Activated naive CD8-positive, alpha-beta T cell treated with anti-CD3 and anti-CD28 coated beads, Interleukin-2, amount 50 U/mL, for 24 hours (primary cell): ENCODE measurements around the gene MPND.
"Not testable (repeated sequence)": the region's sequence is repeated elsewhere in the genome, so short reads cannot be mapped to it uniquely, and the experiment has no call there.

Source experiments
- ATAC-seq: fragments of 150-1000 bp; cut with Tn5 transposase; one replicate; pipeline ENCODE4 v1.10.0; 2021
- DNase-seq: peaks from one replicate; pipeline ENCODE4 v3.0.0; 2021
- H3K27ac Mint-ChIP-seq: one replicate; pipeline ENCODE4 v1.8.0; 2021; ENCODE audit warnings: mild to moderate bottlenecking, mixed read lengths
- H3K27me3 Mint-ChIP-seq: one replicate; pipeline ENCODE4 v1.8.0; 2021; ENCODE audit warnings: mixed read lengths
- H3K36me3 Mint-ChIP-seq: one replicate; pipeline ENCODE4 v1.8.0; 2021; ENCODE audit warnings: low read depth, mixed read lengths
- H3K4me1 Mint-ChIP-seq: one replicate; pipeline ENCODE4 v1.8.0; 2021; ENCODE audit warnings: mixed read lengths
- H3K4me3 Mint-ChIP-seq: one replicate; pipeline ENCODE4 v1.8.0; 2021; ENCODE audit warnings: mild to moderate bottlenecking, moderate library complexity, mixed read lengths
- H3K9me3 Mint-ChIP-seq: one replicate; pipeline ENCODE4 v1.8.0; 2021; ENCODE audit warnings: mixed read lengths

The MPND gene

DNA sequence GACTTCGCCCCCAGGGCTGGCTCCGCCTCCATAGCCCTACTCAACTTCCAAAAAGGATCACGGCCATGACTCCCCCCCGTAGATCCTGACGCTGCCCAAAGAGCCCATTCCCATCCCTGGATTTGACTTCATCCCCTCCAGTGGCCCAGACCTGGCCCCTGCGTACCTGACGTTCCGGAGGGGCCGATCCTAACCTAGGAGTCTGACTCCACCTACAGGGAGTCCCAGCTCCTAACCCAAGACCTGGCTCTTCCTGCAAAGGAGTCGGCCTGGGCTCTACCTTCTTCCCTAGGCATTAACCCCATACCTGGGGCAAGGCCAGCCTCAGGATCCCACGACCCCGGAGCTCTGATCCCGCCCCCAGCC, 15.5 kb upstream of the MPND start:
- ATAC-seq (peak; percentile 3), DNase-seq (no peak)
- Mint-ChIP-seq H3K36me3 (peaks cover 2% of the 10 kb centered on the region), H3K4me3 (peak overlapping the region; percentile 83), H3K9me3 (no peaks in the 10 kb centered on the region), H3K27me3 (peaks cover 2% of the 10 kb centered on the region), H3K4me1 (peaks cover 32% of the 10 kb centered on the region), H3K27ac (no peak overlapping the region)

- Mint-ChIP-seq H3K9me3 (no peaks in the 10 kb centered on the region), H3K4me1 (peaks cover 32% of the 10 kb centered on the region), H3K27me3 (peaks cover 2% of the 10 kb centered on the region), H3K27ac (peak overlapping the region; percentile 88), H3K36me3 (peaks cover 2% of the 10 kb centered on the region), H3K4me3 (peak overlapping the region; percentile 83)
- ATAC-seq (peak; percentile 89), DNase-seq (peak; percentile 94)
Observed at GRCh38 chr19:4328243-4328990, 14.9 kb upstream of the MPND start.

DNA sequence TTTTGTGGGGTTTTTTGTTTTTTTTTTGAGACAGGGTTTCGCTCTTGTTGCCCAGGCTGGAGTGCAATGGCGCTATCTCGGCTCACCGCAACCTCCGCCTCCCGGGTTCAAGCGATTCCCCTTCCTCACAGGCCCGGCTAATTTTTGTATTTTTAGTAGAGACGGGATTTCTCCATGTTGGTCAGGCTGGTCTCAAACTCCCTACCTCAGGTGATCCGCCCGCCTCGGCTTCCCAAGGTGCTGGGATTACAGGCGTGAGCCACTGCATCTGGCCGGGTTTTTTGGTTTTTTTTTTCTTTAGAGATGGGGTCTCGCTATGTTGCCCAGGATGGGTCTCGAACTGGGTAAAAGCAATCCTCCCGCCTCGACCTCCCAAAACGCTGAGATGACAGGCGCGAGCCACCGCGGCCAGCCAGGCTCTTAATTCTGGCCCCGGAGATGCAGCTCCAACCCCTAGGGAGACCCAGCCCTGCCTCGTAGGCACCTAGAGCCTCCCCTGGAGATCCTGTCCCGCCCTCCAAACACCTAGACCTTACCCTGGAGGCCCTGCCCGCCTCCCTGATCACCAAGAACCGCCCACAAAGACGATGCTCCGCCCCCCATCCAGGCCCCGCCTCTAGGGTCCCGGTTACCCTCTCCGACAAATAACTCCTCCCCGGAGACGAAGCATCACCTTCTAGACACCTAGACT, 14.2 kb upstream of the MPND start:
- peak; percentile 68 for DNase-seq
- H3K36me3 Mint-ChIP-seq, H3K9me3 Mint-ChIP-seq, H3K27me3 Mint-ChIP-seq, ATAC-seq: not testable (repeated sequence)
- peak overlapping the region; percentile 88 for H3K27ac Mint-ChIP-seq
- H3K4me3 Mint-ChIP-seq = peak overlapping the region; percentile 83
- peaks cover 32% of the 10 kb centered on the region for H3K4me1 Mint-ChIP-seq

DNA sequence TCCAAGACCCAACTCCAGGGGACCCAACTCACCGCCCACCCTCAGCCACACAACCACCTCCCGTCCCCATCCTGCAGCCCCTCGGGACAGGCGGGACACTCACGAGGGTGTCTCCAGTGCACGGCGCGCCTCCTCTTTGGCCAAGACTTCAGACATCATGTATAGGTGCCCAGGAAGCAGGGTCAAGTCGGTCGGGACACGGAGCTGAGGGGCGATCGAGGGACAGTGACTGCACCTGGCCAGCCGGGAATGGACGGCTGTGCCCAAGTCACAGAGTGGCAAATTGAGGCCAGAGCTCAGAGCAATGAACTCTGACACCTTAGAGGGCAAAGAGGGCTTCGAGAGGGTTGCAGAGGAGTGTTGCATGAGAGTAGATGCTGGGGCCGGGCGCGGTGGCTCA, 13.5 kb upstream of the MPND start:
- Mint-ChIP-seq H3K27ac (no peak overlapping the region), H3K4me3 (no peak overlapping the region), H3K9me3 (peaks cover 6% of the 10 kb centered on the region), H3K36me3 (peaks cover 4% of the 10 kb centered on the region), H3K27me3 (peaks cover 2% of the 10 kb centered on the region), H3K4me1 (peaks cover 32% of the 10 kb centered on the region)
- DNase-seq (no peak), ATAC-seq (no peak)

GRCh38 chr19:4334929-4335570, 8.3 kb upstream of the MPND start:
- Mint-ChIP-seq H3K36me3 (peaks cover 11% of the 10 kb centered on the region), H3K27me3 (no peaks in the 10 kb centered on the region), H3K27ac (peak overlapping the region; percentile 12), H3K4me3 (no peak overlapping the region), H3K4me1 (peaks cover 18% of the 10 kb centered on the region), H3K9me3 (peaks cover 15% of the 10 kb centered on the region)
- ATAC-seq (no peak), DNase-seq (no peak)

- Mint-ChIP-seq H3K4me1 (peaks cover 23% of the 10 kb centered on the region), H3K27ac (peak overlapping the region; percentile 97), H3K9me3 (peaks cover 15% of the 10 kb centered on the region), H3K36me3 (peaks cover 10% of the 10 kb centered on the region), H3K4me3 (peak overlapping the region; percentile 91), H3K27me3 (peaks cover 2% of the 10 kb centered on the region)
- DNase-seq = no peak
- ATAC-seq = no peak
Observed at GRCh38 chr19:4337906-4338440, 5.4 kb upstream of the MPND start.

- H3K4me1 Mint-ChIP-seq = peaks cover 27% of the 10 kb centered on the region
- ATAC-seq (no peak), DNase-seq (peak; percentile 53)
- peaks cover 2% of the 10 kb centered on the region for H3K27me3 Mint-ChIP-seq
- H3K9me3 Mint-ChIP-seq = peaks cover 15% of the 10 kb centered on the region
- peak within 1 kb of the TSS; percentile 97 for H3K27ac Mint-ChIP-seq
- H3K36me3 Mint-ChIP-seq = peaks cover 10% of the 10 kb centered on the region
- H3K4me3 Mint-ChIP-seq = peak within 1 kb of the TSS; percentile 91
Observed at GRCh38 chr19:4338441-4339355, 4.7 kb upstream of the MPND start, which contains the start of gene STAP2. Gene STAP2, minus strand, starts transcription at chr19:4338827. Its CDS starts 74 bp downstream, at chr19:4338753.

- Mint-ChIP-seq H3K27ac (peak overlapping the region; percentile 96), H3K4me3 (peak overlapping the region; percentile 86), H3K36me3 (peaks cover 4% of the 10 kb centered on the region), H3K9me3 (no peaks in the 10 kb centered on the region), H3K4me1 (peaks cover 29% of the 10 kb centered on the region), H3K27me3 (peaks cover 2% of the 10 kb centered on the region)
- ATAC-seq (no peak), DNase-seq (no peak)
Observed at GRCh38 chr19:4342314-4342614, 1.1 kb upstream of the MPND start.

- ATAC-seq (peak; percentile 95), DNase-seq (peak; percentile 89)
- H3K36me3 Mint-ChIP-seq = peaks cover 5% of the 10 kb centered on the region
- peaks cover 2% of the 10 kb centered on the region for H3K27me3 Mint-ChIP-seq
- H3K27ac Mint-ChIP-seq = peak overlapping the region; percentile 96
- H3K4me3 Mint-ChIP-seq = peak overlapping the region; percentile 86
- H3K4me1 Mint-ChIP-seq = peaks cover 28% of the 10 kb centered on the region
- no peaks in the 10 kb centered on the region for H3K9me3 Mint-ChIP-seq
Observed at GRCh38 chr19:4342615-4343369, 570 bp upstream of the MPND start.

DNA sequence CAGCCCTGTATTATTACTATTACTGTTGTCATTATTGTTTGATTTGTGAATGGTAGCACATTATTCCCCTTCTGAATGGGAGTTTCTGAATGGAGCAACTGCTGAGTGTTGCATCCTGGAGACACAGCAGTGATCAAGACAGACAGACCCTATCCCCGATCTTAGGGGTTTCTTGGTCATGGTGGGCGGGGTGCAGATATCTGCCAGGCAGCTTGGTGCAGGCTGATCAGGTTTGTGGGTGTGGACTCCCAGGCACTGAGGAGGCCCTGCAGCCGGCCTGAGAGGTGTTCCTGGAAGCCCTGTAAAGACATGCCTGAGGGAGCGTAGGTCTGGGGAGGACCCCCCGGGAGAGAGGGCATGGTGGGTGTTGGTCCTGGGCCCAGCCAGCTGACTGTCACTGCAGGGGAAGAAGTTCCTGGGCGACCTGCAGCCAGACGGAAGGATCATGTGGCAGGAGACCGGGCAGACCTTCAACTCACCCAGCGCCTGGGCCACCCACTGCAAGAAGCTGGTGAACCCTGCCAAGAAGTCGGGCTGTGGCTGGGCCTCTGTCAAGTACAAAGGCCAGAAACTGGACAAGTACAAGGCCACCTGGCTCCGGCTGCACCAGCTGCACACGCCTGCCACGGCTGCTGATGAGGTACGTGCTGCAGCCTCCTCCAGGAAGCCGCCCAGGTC, 2.1 kb downstream of the MPND start:
- Mint-ChIP-seq H3K27me3 (peaks cover 2% of the 10 kb centered on the region), H3K4me3 (peak overlapping the region; percentile 50)
- ATAC-seq = no peak

GRCh38 chr19:4346020-4346383, 2.6 kb downstream of the MPND start:
- DNase-seq (no peak), ATAC-seq (no peak)
- Mint-ChIP-seq H3K4me1 (peaks cover 15% of the 10 kb centered on the region), H3K27me3 (peaks cover 2% of the 10 kb centered on the region), H3K4me3 (no peak overlapping the region), H3K9me3 (no peaks in the 10 kb centered on the region), H3K27ac (no peak overlapping the region), H3K36me3 (peaks cover 5% of the 10 kb centered on the region)

More for the DNA sequence above, 2.1 kb downstream of the MPND start:
- no peaks in the 10 kb centered on the region for H3K9me3 Mint-ChIP-seq
- H3K36me3 Mint-ChIP-seq = peaks cover 5% of the 10 kb centered on the region
- H3K27ac Mint-ChIP-seq = no peak overlapping the region
- peaks cover 15% of the 10 kb centered on the region for H3K4me1 Mint-ChIP-seq
- no peak for DNase-seq

DNA sequence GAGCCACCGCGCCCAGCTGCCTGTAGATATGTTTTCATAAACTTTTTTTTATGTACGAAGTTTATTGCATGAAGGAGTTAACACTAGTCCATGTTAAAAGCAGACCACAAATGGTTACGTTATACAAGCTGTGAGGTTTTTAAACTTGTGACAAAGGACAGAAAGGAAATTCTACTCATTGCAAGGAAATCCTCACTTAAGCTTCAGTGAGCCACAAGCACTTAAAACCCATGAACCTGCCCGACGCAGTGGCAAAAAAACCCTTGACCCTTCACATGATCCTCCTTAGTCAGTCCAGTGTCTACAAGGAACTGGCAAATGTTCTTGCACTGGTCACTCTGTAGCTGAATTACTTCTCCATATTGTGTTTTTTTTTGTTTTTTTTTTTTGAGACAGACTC, 4.2 kb downstream of the MPND start:
- no peak overlapping the region for H3K27ac Mint-ChIP-seq
- H3K36me3 Mint-ChIP-seq = peaks cover 5% of the 10 kb centered on the region
- H3K9me3 Mint-ChIP-seq = no peaks in the 10 kb centered on the region
- DNase-seq (no peak), ATAC-seq (no peak)
- H3K4me1 Mint-ChIP-seq = peaks cover 12% of the 10 kb centered on the region
- no peak overlapping the region for H3K4me3 Mint-ChIP-seq
- H3K27me3 Mint-ChIP-seq = peaks cover 2% of the 10 kb centered on the region

DNA sequence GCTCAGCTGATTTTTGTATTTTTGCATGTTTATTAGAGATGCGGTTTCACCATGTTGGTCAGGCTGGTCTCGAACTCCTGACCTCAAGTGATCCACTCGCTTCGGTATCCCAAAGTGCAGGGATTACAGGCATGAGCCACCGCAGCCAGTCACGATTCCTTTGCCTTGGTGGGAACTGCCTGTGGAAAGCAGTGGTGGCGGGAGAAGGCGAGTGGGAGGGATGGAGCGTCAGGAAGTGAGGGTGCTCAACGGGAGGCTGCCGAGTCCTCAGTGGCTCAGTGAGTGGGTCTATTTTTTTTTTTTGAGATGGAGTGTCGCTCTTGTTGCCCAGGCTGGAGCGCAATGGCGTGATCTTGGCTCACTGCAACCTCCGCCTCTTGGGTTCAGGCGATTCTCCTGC, 5.9 kb downstream of the MPND start:
- H3K4me1 Mint-ChIP-seq, H3K27me3 Mint-ChIP-seq, H3K9me3 Mint-ChIP-seq, DNase-seq, H3K4me3 Mint-ChIP-seq, H3K27ac Mint-ChIP-seq, H3K36me3 Mint-ChIP-seq, ATAC-seq: not testable (repeated sequence)
